CD4-positive, alpha-beta T cell treated with Interleukin-12 subunit alpha and Interleukin-12 subunit beta, for 1 hour (primary cell): Measurements from ENCODE around the gene CFAP97D2.

Experiments
- DNase-seq: peaks from one replicate; pipeline ENCODE4 v3.0.0-alpha.2; 2020

The CFAP97D2 gene

GRCh38 chr13:114200399-114200911 lies 21.4 kb downstream of the CFAP97D2 start:
- no peak for DNase-seq

- no peak for DNase-seq
Observed at GRCh38 chr13:114202581-114202980, 23.5 kb downstream of the CFAP97D2 start.

DNA sequence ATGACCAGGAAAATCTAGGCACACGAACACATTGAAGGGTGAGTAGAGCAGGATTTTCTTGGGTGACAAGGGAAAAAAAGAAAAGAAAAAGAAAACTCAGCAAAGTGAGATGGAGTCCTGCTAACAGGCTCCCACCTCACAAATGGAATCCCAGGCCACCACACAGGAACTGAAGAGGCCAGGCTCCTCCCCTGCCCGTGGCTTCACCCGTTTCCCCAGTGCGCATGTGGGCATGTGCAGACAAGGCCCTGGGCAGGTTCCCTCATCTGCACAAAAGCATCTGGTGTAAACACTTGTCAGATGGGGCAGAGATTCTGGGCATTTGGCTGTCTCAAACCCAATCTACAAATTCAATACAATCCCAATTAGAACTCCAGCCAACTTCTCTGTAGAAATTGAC lies 24.5 kb downstream of the CFAP97D2 start:
- DNase-seq, result peak; percentile 38

GRCh38 chr13:114204894-114205293 lies 25.8 kb downstream of the CFAP97D2 start:
- no peak for DNase-seq

GRCh38 chr13:114208134-114208533 lies 29.1 kb downstream of the CFAP97D2 start:
- DNase-seq, result no peak

DNA sequence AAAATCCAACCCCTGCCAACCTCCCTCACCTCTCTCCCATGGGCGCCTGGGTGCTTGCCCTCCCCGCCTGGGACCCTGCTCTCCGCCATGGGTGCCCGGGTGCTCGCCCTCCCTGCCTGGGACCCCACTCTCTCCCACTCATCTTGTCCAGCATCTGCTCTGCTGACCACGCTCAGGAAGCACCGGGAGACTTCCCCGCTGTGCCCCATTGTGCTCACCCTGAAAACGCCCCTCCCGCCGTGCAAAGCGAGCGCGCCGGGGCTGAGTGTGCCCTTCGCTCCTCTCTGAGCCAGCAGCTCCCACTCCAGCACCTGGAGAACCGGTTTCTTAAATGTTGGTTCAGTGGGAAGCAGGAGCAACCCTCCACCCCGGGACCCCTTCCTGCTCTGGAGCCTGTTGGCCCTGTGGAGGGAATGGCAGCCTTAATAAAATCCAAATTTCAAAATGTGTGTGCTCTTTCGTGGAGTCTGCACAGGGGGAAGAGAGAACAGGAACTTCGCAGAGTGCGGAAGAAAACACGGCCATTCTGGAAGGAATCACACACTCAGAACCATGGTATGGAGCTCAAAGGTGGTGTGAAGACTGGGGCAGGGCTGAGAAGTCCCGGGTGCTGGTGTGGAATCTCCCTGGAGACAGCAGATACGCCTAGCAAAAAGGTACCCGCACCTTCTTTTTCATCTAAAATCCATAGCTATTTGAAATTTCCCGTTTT lies 32.5 kb downstream of the CFAP97D2 start:
- no peak for DNase-seq

GRCh38 chr13:114212158-114212495 lies 33.1 kb downstream of the CFAP97D2 start:
- DNase-seq, result no peak

GRCh38 chr13:114213980-114214379 lies 34.9 kb downstream of the CFAP97D2 start:
- no peak for DNase-seq

GRCh38 chr13:114219392-114219791 lies 40.3 kb downstream of the CFAP97D2 start:
- no peak for DNase-seq

- no peak for DNase-seq
Observed at GRCh38 chr13:114222461-114222968, 43.5 kb downstream of the CFAP97D2 start.

DNA sequence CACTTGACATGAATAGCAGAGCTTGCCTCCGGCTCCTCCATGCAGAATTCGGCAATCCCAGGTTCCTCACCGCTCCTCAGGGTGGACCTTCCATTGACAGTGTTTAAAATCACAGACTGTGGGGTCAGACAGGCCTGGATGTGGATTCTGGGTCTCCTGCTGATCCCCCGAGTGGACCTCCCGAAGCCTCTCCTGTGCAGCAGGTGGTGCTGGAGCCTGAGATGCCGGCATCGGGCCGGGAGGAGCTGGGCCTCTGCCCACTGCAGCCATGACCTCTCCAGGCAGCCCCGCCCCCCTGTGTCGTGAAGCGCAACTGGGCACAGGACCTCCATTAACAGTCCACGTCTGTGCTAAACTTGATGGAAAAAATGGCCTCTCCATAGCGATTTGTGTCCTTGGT lies 45.1 kb downstream of the CFAP97D2 start:
- DNase-seq, result no peak

GRCh38 chr13:114225610-114226009 lies 46.6 kb downstream of the CFAP97D2 start:
- no peak for DNase-seq

GRCh38 chr13:114226088-114226487 lies 47.0 kb downstream of the CFAP97D2 start:
- no peak for DNase-seq

GRCh38 chr13:114226699-114227323 lies 47.8 kb downstream of the CFAP97D2 start:
- peak; percentile 88 for DNase-seq

- DNase-seq, result no peak
Observed at GRCh38 chr13:114227528-114227927, 48.5 kb downstream of the CFAP97D2 start.

DNA sequence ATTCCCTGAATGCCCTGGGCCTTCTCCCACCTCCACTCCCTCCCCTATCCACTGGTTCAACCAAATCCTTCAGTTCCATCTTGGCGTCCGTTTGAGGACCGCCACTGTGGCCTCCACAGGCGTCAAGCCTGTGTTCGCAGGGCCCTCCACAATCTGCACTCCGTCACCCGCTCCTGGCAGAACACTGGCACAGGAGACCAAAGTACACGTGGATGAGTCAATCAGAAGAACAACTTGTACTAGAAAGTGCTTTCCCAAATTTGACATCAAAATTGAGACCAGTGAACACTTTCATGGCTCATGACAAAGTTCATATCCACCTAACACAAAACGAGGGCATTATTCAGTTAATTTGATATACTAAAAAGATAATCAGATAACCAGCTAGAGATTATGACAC lies 49.1 kb downstream of the CFAP97D2 start:
- no peak for DNase-seq

- no peak for DNase-seq
Observed at GRCh38 chr13:114229506-114229905, 50.4 kb downstream of the CFAP97D2 start.

- DNase-seq, result no peak
Observed at GRCh38 chr13:114230117-114230516, 51.1 kb downstream of the CFAP97D2 start.

DNA sequence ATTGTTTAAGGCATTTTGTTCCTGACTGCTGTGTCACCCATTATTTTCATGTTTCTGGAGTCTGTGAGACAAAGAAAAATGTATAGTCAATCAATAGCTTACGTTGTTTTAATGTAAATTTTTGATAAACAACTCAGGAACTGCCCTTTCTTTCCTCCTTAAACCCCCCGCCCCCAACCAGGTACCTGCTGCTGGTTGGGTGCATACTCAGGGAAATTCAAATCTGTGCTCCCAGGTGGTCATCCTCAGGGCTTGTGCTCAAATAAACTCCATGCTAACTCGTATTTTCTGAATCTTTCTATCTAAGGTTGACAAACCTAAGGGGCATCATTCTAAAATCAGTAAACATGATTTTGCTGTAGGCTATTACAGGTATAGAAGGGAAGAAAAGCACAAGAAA lies 51.5 kb downstream of the CFAP97D2 start:
- DNase-seq, result no peak

- no peak for DNase-seq
Observed at GRCh38 chr13:114231886-114232285, 52.8 kb downstream of the CFAP97D2 start.

DNA sequence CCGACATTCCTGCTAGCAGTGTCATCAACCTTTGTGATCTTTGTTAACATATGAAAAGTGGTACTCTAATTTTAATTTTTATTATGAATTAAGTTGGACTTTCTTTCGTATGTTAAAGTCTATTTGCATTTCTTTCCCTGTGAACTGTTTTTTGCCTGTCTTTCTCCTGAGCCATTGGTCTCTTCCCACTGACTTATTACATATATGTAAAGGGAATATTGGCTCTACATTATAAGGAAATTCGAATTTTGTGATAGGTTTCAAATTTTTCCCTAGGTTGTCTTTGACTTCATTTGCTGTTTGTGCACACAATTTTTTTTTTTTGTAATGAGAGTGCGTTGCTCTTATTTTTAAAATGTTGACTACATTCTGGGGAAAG lies 55.2 kb downstream of the CFAP97D2 start:
- DNase-seq, result no peak

GRCh38 chr13:114234645-114235421 lies 55.8 kb downstream of the CFAP97D2 start, which contains the start of gene CDC16:
CDC16 (plus strand) TSS chr13:114234897; CDS start chr13:114235085, 188 bp downstream.
- peak; percentile 82 for DNase-seq

- no peak for DNase-seq
Observed at GRCh38 chr13:114235697-114236096, 56.6 kb downstream of the CFAP97D2 start.

GRCh38 chr13:114236227-114236626 lies 57.2 kb downstream of the CFAP97D2 start:
- DNase-seq, result no peak
